CD4-positive, CD25-positive, alpha-beta regulatory T cell (primary cell): ENCODE data around the gene EFNA3. TPM values are rescaled to one million over a fixed set of nuclear protein-coding genes. Genes with fewer than 3 reads are reported as not detected.

Experiments used
- ATAC-seq, 2 donors: fragments of 150-1000 bp; cut with Tn5 transposase; one replicate each; pipeline ENCODE4 v1.10.0; 2021; ENCODE audit warnings: low read depth in 2 of 2, moderate number of reproducible peaks in 2 of 2, moderate library complexity in 1 of 2
- DNase-seq, 3 donors: peaks; one replicate each; pipeline versions ENCODE4 v3.0.0 to v3.0.0-alpha.2; 2012 to 2022; ENCODE audit warnings: mixed read lengths in 1 of 3
- H3K27ac ChIP-seq: one replicate; pipeline ENCODE4 v1.7.0; 2013; ENCODE audit warnings: mild to moderate bottlenecking, low read length; ENCODE audit not compliant: insufficient read depth, poor library complexity, severe bottlenecking
- H3K27me3 ChIP-seq: one replicate; pipeline ENCODE4 v1.7.0; 2013; ENCODE audit warnings: low read length; ENCODE audit not compliant: control insufficient read depth, insufficient read depth
- H3K36me3 ChIP-seq: one replicate; pipeline ENCODE4 v1.7.0; 2013; ENCODE audit warnings: mild to moderate bottlenecking, low read length, moderate library complexity; ENCODE audit not compliant: control insufficient read depth, insufficient read depth
- H3K4me1 ChIP-seq: 2 replicates; pipeline ENCODE4 v1.7.0; 2013; ENCODE audit warnings: mild to moderate bottlenecking, low read length; ENCODE audit not compliant: insufficient read depth, control insufficient read depth, poor library complexity, severe bottlenecking
- H3K4me3 ChIP-seq: one replicate; pipeline ENCODE4 v1.7.0; 2013; ENCODE audit warnings: low read depth, mild to moderate bottlenecking, low read length, moderate library complexity
- H3K9me3 ChIP-seq, 2 experiments: 1 replicate in 1 of 2; 2 replicates in 1 of 2; pipeline ENCODE4 v1.7.0; 2013; ENCODE audit warnings: low read length in 2 of 2, mild to moderate bottlenecking in 1 of 2, moderate library complexity in 1 of 2; ENCODE audit not compliant: control insufficient read depth in 2 of 2
- H3K27ac Mint-ChIP-seq, 3 donors: one replicate each; pipeline ENCODE4 v1.8.0; 2020 to 2022; ENCODE audit warnings: mild to moderate bottlenecking in 3 of 3, mixed read lengths in 3 of 3, moderate library complexity in 2 of 3
- H3K27me3 Mint-ChIP-seq: one replicate; pipeline ENCODE4 v1.8.0; 2022; ENCODE audit warnings: mild to moderate bottlenecking, mixed read lengths
- H3K36me3 Mint-ChIP-seq: one replicate; pipeline ENCODE4 v1.8.0; 2020; ENCODE audit warnings: mixed read lengths
- H3K4me1 Mint-ChIP-seq, 4 donors: one replicate each; pipeline ENCODE4 v1.8.0; 2020 to 2022; ENCODE audit warnings: mixed read lengths in 4 of 4, mild to moderate bottlenecking in 1 of 4
- H3K4me3 Mint-ChIP-seq, 4 donors: one replicate each; pipeline ENCODE4 v1.8.0; 2020 to 2022; ENCODE audit warnings: mild to moderate bottlenecking in 4 of 4, mixed read lengths in 4 of 4, moderate library complexity in 3 of 4
- H3K9me3 Mint-ChIP-seq, 7 donors: one replicate each; pipeline ENCODE4 v1.8.0; 2020 to 2022; ENCODE audit warnings: mixed read lengths in 7 of 7, mild to moderate bottlenecking in 3 of 7, moderate library complexity in 2 of 7
- polyA plus RNA-seq, 4 donors: library from polyadenylated mRNA; unstranded; fragments of 300-500 nt; fragmentation: Illumina TruSeq; gene quantifications; one replicate each; pipeline ENCODE4 v1.2.3, GENCODE V29; 2021
- total RNA-seq: library from RNA; stranded (reverse); gene quantifications from one replicate; pipeline ENCODE4 v1.2.3, GENCODE V29; 2022

The EFNA3 gene
- total and polyA plus RNA-seq, 5 donors from 2014 or later, result 0.42 to 1.2 (median 0.63) TPM

DNA sequence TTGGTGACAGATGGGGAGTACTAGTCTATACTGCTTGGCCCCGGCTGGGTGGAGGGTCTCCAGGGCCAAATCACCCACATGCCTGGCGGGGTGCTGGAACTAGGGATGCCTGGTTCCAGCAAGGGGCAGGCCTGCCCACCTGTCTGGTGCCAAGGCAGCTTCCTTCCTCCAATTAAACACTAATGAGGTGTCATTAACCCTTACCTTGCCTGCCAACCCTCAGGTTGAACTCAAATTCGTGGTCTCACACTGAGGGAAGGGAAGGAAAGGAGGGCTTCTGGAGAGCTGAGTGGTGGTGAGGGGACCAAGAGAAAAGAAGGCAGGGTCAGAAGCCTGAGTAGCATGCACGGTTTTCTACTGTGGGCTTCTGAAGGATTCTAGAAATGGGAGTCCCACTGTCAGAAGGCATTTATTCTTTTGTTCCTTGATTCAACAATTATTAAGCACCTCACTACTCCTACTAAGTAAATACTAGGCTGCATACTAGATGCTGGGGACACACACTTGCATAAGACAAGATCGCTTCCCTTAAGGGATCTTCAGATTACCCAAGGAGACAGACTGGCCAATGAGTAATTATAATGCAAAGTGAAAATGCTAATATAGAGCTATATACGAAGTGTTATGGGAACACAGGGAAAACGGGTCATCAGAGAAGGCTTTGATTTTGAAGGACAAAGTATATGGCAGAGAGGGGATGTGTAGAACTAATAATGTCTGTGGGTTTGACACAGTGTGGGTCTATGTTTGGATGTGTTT, 5.9 kb upstream of the EFNA3 start:
- peaks cover 8% of the 10 kb centered on the region for H3K36me3 Mint-ChIP-seq
- Histone ChIP-seq H3K9me3 (no peaks in the 10 kb centered on the region), H3K27ac (no peak overlapping the region), H3K4me1 (peaks cover 22% of the 10 kb centered on the region), H3K36me3 (peaks cover 9% of the 10 kb centered on the region), H3K4me3 (no peak overlapping the region), H3K27me3 (no peaks in the 10 kb centered on the region)
- H3K27ac Mint-ChIP-seq, result peak overlapping the region in 1 of 3 donors; percentile 20
- ATAC-seq (no peak), DNase-seq (no peak)
- H3K9me3 Mint-ChIP-seq, result peaks cover 0 to 2% (median 0%) of the 10 kb centered on the region in 7 donors
- no peak overlapping the region for H3K4me3 Mint-ChIP-seq
- H3K27me3 Mint-ChIP-seq, result peaks cover 23% of the 10 kb centered on the region
- H3K4me1 Mint-ChIP-seq, result peaks cover 0 to 40% (median 9%) of the 10 kb centered on the region in 4 donors

DNA sequence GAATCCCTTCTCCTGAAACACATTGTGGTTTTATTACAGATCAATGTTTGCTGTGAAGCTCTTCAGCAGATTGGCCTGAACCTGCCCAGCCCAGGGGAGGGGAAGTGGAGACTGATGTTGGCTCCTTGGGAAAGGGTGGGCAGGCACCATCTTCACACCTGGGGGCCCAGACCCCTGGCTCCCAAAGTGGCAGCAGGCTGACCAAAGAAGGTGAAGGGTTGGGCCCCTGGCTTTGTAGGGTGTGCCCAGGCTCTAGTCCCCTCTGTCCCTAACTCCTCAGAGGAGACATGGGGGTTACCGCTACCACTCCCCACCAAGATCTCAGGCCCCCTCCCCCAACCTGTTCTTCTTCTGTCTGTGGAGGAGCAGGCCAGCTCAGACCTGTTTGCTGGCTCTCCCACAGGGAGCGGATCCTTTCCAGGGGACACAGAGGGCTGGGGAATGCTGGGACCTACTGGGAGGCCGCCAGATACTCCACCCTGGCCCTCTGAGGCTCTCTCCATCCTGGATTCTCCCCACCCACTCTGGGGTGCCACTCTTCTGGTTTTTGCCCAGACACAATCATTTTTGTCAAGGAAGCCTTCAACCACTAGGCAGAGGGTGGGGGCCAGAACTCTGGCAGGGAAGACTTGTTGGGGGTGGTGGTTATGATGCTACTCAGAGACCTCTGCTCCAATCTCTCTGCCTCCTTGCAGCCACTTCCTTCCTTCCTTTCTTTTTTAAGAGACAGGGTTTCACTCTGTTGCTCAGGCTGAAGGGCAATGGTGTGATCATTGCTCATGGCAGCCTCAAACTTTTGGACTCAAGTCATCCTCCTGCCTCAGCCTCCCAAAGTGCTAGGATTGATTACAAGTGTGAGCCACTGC, 5.0 kb upstream of the EFNA3 start:
- H3K9me3 ChIP-seq, result no peaks in the 10 kb centered on the region
- Mint-ChIP-seq H3K27ac (no peak overlapping the region), H3K9me3 (peaks cover 0 to 2% (median 0%) of the 10 kb centered on the region in 7 donors), H3K4me1 (peaks cover 0 to 43% (median 9%) of the 10 kb centered on the region in 4 donors), H3K36me3 (peaks cover 4% of the 10 kb centered on the region), H3K27me3 (peaks cover 28% of the 10 kb centered on the region), H3K4me3 (no peak overlapping the region)
- no peak overlapping the region for H3K27ac ChIP-seq
- DNase-seq (peak in 1 of 3 donors; percentile 58), ATAC-seq (no peak)
- peaks cover 24% of the 10 kb centered on the region for H3K4me1 ChIP-seq
- peaks cover 6% of the 10 kb centered on the region for H3K36me3 ChIP-seq
- H3K27me3 ChIP-seq, result no peaks in the 10 kb centered on the region
- H3K4me3 ChIP-seq, result no peak overlapping the region

DNA sequence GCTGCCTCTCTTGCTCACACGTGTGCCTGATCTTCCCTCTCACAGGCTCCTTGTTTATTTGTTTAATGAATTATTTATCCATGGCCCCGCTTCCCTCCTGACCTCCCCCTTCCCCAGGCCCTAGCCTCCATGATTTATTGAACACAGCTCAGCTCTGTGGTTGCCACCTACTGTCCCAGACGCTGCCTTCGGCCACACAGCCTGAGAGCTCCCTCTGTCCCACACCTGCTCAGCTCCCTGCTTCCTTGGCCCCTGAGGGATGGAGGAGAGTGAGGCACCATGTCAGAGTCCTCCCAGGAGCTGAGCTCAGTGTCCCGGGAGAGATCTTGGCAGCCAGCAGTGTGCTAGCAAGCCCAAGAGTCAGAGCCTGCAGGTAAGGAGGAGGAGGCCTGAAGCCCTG, 3.1 kb upstream of the EFNA3 start:
- no peak for DNase-seq

DNA sequence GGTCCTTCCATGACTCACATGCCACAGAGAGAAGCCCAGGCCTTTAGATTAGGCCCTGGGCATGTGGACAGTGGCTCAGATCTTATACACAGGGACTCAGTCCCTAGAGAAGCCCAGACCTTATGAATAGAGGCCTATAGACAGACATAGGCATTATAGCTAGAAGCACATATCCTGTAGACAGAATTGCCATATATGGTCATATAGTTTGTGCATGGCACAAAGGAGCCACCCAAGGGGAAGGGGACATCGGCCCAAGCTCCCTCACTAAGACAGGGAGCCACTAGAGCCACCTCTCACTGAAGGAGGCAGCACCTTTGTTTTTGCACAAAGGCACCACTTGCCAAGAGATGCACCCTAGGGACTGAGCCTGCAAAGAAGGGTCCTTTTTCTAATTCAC, 2.3 kb upstream of the EFNA3 start:
- H3K36me3 ChIP-seq, result no peaks in the 10 kb centered on the region
- H3K4me3 ChIP-seq, result no peak overlapping the region
- H3K27ac ChIP-seq, result no peak overlapping the region
- Mint-ChIP-seq H3K4me3 (peak overlapping the region in 2 of 4 donors; percentile 56 to 68), H3K27me3 (peaks cover 40% of the 10 kb centered on the region), H3K9me3 (peaks cover 0 to 2% (median 0%) of the 10 kb centered on the region in 7 donors), H3K36me3 (no peaks in the 10 kb centered on the region), H3K27ac (no peak overlapping the region), H3K4me1 (peaks cover 0 to 47% (median 18%) of the 10 kb centered on the region in 4 donors)
- ATAC-seq (no peak), DNase-seq (no peak)
- no peaks in the 10 kb centered on the region for H3K9me3 ChIP-seq
- H3K27me3 ChIP-seq, result peaks cover 4% of the 10 kb centered on the region
- peaks cover 36% of the 10 kb centered on the region for H3K4me1 ChIP-seq

More for the DNA sequence above, 3.1 kb upstream of the EFNA3 start:
- Histone ChIP-seq H3K4me1 (peaks cover 36% of the 10 kb centered on the region), H3K36me3 (no peaks in the 10 kb centered on the region), H3K4me3 (no peak overlapping the region), H3K9me3 (no peaks in the 10 kb centered on the region), H3K27me3 (no peaks in the 10 kb centered on the region), H3K27ac (no peak overlapping the region)
- Mint-ChIP-seq H3K4me1 (peaks cover 0 to 45% (median 14%) of the 10 kb centered on the region in 4 donors), H3K9me3 (peaks cover 0 to 2% (median 0%) of the 10 kb centered on the region in 7 donors), H3K4me3 (peak overlapping the region in 1 of 4 donors; percentile 28), H3K27ac (peak overlapping the region in 1 of 3 donors; percentile 76), H3K27me3 (peaks cover 35% of the 10 kb centered on the region), H3K36me3 (no peaks in the 10 kb centered on the region)
- no peak for ATAC-seq

DNA sequence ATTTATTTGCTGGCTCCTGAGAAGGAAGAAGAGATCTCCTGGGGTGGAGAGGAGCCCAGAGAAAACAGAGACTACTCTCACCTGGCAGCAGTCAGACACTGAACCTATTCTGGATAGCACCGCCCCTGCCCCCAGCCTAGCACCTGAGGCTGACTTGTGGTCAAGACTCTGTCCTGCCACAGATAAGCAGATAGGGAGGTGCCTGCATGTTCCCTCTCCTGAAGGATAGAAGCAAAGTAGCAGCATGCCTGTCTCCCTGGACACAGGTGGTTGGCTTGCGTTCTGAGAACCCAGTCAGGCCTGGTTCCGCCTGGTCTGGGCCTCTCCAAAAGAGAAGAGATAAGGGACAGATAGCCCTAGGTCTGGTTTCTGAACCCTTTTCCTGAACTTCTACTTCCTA, 1.3 kb upstream of the EFNA3 start:
- Mint-ChIP-seq H3K9me3 (peaks cover 0 to 4% (median 0%) of the 10 kb centered on the region in 7 donors), H3K27me3 (peaks cover 41% of the 10 kb centered on the region), H3K36me3 (no peaks in the 10 kb centered on the region), H3K27ac (no peak overlapping the region), H3K4me3 (peak overlapping the region; percentile 4 to 68 (median 60)), H3K4me1 (peaks cover 0 to 45% (median 18%) of the 10 kb centered on the region in 4 donors)
- Histone ChIP-seq H3K27me3 (peaks cover 6% of the 10 kb centered on the region), H3K9me3 (no peaks in the 10 kb centered on the region), H3K4me1 (peaks cover 44% of the 10 kb centered on the region), H3K36me3 (no peaks in the 10 kb centered on the region), H3K4me3 (no peak overlapping the region), H3K27ac (no peak overlapping the region)
- ATAC-seq (no peak), DNase-seq (no peak)

DNA sequence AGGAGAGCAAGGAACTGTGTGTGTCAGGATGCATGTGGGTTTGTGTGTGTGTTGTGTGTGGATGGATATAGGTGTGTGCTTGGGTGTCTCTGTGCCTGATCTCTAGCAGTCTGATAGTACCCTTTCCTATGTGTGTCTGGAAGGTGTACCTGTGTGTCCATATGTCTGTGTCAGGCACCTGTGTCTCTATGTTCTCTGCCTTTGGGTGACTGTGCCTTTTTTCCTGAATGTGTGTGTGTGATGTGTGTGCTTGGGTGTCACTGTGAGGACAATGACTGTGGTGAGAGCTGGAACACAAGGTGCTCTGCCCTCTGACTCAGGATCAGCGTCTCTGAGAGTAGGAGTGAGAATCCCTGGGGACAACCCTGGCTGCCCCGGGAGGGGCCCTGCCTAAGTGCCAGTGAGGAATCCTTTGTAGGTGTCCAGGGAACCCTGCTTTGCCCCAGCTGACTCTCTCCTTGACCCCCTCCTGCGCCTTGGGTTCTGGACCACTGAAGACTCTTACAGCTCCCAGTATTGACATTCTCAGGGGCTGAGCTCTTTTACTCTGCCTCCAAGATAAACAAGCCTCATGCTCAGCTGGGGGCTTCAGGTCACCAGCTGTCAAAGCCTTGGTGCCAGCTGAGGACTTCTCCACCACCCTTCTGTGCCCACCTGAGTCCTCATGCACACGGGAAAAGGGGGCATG, 735 bp upstream of the EFNA3 start:
- Mint-ChIP-seq H3K36me3 (no peaks in the 10 kb centered on the region), H3K9me3 (peaks cover 0 to 4% (median 0%) of the 10 kb centered on the region in 7 donors), H3K27ac (no peak overlapping the region), H3K4me3 (peak overlapping the region; percentile 4 to 65 (median 55)), H3K27me3 (peaks cover 47% of the 10 kb centered on the region), H3K4me1 (peaks cover 0 to 48% (median 21%) of the 10 kb centered on the region in 4 donors)
- Histone ChIP-seq H3K36me3 (no peaks in the 10 kb centered on the region), H3K4me1 (peaks cover 50% of the 10 kb centered on the region), H3K4me3 (no peak overlapping the region), H3K27ac (no peak overlapping the region), H3K27me3 (peaks cover 6% of the 10 kb centered on the region), H3K9me3 (no peaks in the 10 kb centered on the region)
- DNase-seq (no peak), ATAC-seq (no peak)

DNA sequence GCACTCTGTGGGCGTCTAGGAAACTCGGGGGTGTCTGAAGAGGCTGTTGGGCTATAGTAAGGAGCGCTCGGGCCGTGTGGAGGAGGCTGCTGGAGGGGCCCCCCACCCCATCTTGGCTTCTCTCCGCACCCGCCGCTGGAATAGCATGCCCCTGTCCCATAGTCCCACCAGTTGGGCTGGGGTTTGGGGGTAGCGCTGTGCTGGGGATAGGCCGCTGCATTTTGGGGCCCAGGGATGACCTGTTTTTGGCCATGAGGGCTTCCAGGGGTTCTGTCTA, 511 bp downstream of the EFNA3 start:
- no peaks in the 10 kb centered on the region for H3K9me3 ChIP-seq
- peaks cover 0 to 48% (median 23%) of the 10 kb centered on the region in 4 donors for H3K4me1 Mint-ChIP-seq
- peak overlapping the region; percentile 63 to 88 (median 79) for H3K4me3 Mint-ChIP-seq
- no peaks in the 10 kb centered on the region for H3K36me3 ChIP-seq
- peaks cover 56% of the 10 kb centered on the region for H3K27me3 Mint-ChIP-seq
- H3K27ac Mint-ChIP-seq, result peak overlapping the region; percentile 30 to 84 (median 64)
- H3K4me1 ChIP-seq, result peaks cover 49% of the 10 kb centered on the region
- no peak overlapping the region for H3K27ac ChIP-seq
- H3K9me3 Mint-ChIP-seq, result peaks cover 0 to 4% (median 0%) of the 10 kb centered on the region in 7 donors
- no peaks in the 10 kb centered on the region for H3K36me3 Mint-ChIP-seq
- no peak overlapping the region for H3K4me3 ChIP-seq
- ATAC-seq (no peak), DNase-seq (no peak)
- H3K27me3 ChIP-seq, result peaks cover 18% of the 10 kb centered on the region
